Ishikawa (cell line): ENCODE results near the gene ARFRP1.

Experiments
- CEBPB ChIP-seq: IDR thresholded peaks from 2 replicates; pipeline ENCODE4 v1.6.1; 2012
- CREB1 ChIP-seq: IDR thresholded peaks from 2 replicates; pipeline ENCODE4 v1.6.1; 2012; ENCODE audit warnings: low read depth
- EGR1 ChIP-seq: IDR thresholded peaks from 2 replicates; pipeline ENCODE4 v1.6.1; 2012
- EP300 ChIP-seq: IDR thresholded peaks from 2 replicates; pipeline ENCODE4 v1.6.1; 2012; ENCODE audit warnings: borderline replicate concordance
- FOXM1 ChIP-seq: IDR thresholded peaks from 2 replicates; pipeline ENCODE4 v1.6.1; 2012; ENCODE audit warnings: low read depth, borderline replicate concordance
- MAX ChIP-seq: IDR thresholded peaks from 2 replicates; pipeline ENCODE4 v1.6.1; 2012
- NFIC ChIP-seq: IDR thresholded peaks from 2 replicates; pipeline ENCODE4 v1.6.1; 2012
- RAD21 ChIP-seq: IDR thresholded peaks from 2 replicates; pipeline ENCODE4 v1.6.1; 2012; ENCODE audit warnings: low read depth
- REST ChIP-seq: IDR thresholded peaks from 2 replicates; pipeline ENCODE4 v1.6.1; 2012; ENCODE audit warnings: low read depth, mild to moderate bottlenecking
- TAF1 ChIP-seq: IDR thresholded peaks from 2 replicates; pipeline ENCODE4 v1.6.1; 2012; ENCODE audit warnings: low read depth, mild to moderate bottlenecking
- TCF12 ChIP-seq: IDR thresholded peaks from 2 replicates; pipeline ENCODE4 v1.6.1; 2012; ENCODE audit warnings: low read depth
- TEAD4 ChIP-seq: IDR thresholded peaks from 2 replicates; pipeline ENCODE4 v1.6.1; 2012
- USF1 ChIP-seq: IDR thresholded peaks from 2 replicates; pipeline ENCODE4 v1.6.1; 2012
- YY1 ChIP-seq: IDR thresholded peaks from 2 replicates; pipeline ENCODE4 v1.6.1; 2012; ENCODE audit warnings: low read depth
- ZBTB7A ChIP-seq: IDR thresholded peaks from 2 replicates; pipeline ENCODE4 v1.6.1; 2012; ENCODE audit warnings: low read depth

Gene ARFRP1

GRCh38 chr20:63754008-63754407 is 46.2 kb upstream of the ARFRP1 start:
- TF ChIP-seq EGR1 (no peak), CEBPB (no peak), MAX (no peak)

- no peak for TF ChIP-seq CREB1
- no peak for TF ChIP-seq TEAD4
- no peak for TF ChIP-seq YY1
- TF ChIP-seq MAX: no peak
- no peak for TF ChIP-seq TAF1
- TF ChIP-seq EP300: no peak
- TF ChIP-seq RAD21: no peak
- no peak for TF ChIP-seq EGR1
- no peak for TF ChIP-seq REST
- no peak for TF ChIP-seq ZBTB7A
- no peak for TF ChIP-seq TCF12
- no peak for TF ChIP-seq USF1
Measured at GRCh38 chr20:63753381-63753780, 45.6 kb upstream of the ARFRP1 start.

- TF ChIP-seq CEBPB (no peak), TCF12 (peak; percentile 23; the same call in 1 of the 2 replicates), TEAD4 (no peak), MAX (peak; percentile 88), REST (no peak), EP300 (no peak), FOXM1 (no peak), ZBTB7A (0 out of 2 replicates have a peak, but pooled peaks have one; percentile 7)
Measured at GRCh38 chr20:63752411-63753101, 44.8 kb upstream of the ARFRP1 start.

GRCh38 chr20:63751471-63752271 is 43.9 kb upstream of the ARFRP1 start:
- TF ChIP-seq YY1: no peak
- TF ChIP-seq REST: no peak
- no peak for TF ChIP-seq EP300
- TF ChIP-seq CEBPB: no peak
- no peak for TF ChIP-seq TEAD4
- TF ChIP-seq MAX: no peak
- no peak for TF ChIP-seq USF1
- TF ChIP-seq FOXM1: no peak
- TF ChIP-seq ZBTB7A: no peak
- TF ChIP-seq NFIC: no peak
- no peak for TF ChIP-seq EGR1
- no peak for TF ChIP-seq TAF1
- no peak for TF ChIP-seq CREB1
- no peak for TF ChIP-seq TCF12
- no peak for TF ChIP-seq RAD21
